ENCODE data around the gene SPAG17. TPM values are rescaled to one million over a fixed set of nuclear protein-coding genes. Genes with fewer than 3 reads are reported as not detected.

Gene SPAG17
- total and polyA plus RNA-seq, 2 of the 4 experiments (the other 2 are of a cell fraction) = 0.10 TPM; not detected in 1

- ATAC-seq (ENCODE audit: low read depth) (peak; percentile 91), DNase-seq (peak; percentile 65)
- no peak overlapping the region; the same call in 1 of the 2 replicates for H3K4me2 ChIP-seq (ENCODE audit: low read depth, low read length)
- CTCF ChIA-PET = interaction anchor here (0.7 to 0.9 kb wide), 3 partner anchors 11 to 24 kb away, joined by 3 to 5 read pairs (median 4); no protein-coding TSS in a partner anchor
- H3K4me3 ChIP-seq (ENCODE audit: insufficient read depth, low read depth, low read length) = no peak overlapping the region
- no peaks in the 10 kb centered on the region for H3K79me1 ChIP-seq (ENCODE audit: low read depth in 1 of 2, low read length in 2 of 2)
- peaks cover 3% of the 10 kb centered on the region; the same call in 1 of the 2 replicates for H3K9me1 ChIP-seq (ENCODE audit: insufficient read depth, low read length)
- no peak overlapping the region for H3K14ac ChIP-seq (replicated peaks; ENCODE audit: low read depth, low read length)
- no peak overlapping the region for H3K23ac ChIP-seq (ENCODE audit: low read depth, low read length)
- peaks cover 1% of the 10 kb centered on the region; the same call in 1 of the 2 replicates for H3K36me3 ChIP-seq (ENCODE audit: control insufficient read depth, insufficient read depth, low read length)
- H3K27me3 ChIP-seq (ENCODE audit: control insufficient read depth, insufficient read depth, low read length) = no peaks in the 10 kb centered on the region; the same call in 1 of the 2 replicates
- intact Hi-C loops (cut with micrococcal nuclease) = loop anchor here (1.0 to 5.0 kb wide), 2 partner anchors 180 to 1400 kb away; no protein-coding TSS in a partner anchor
- no peaks in the 10 kb centered on the region for H3K9me3 ChIP-seq (ENCODE audit: control insufficient read depth, insufficient read depth, low read length)
- H3K18ac ChIP-seq (ENCODE audit: low read depth, low read length) = no peak overlapping the region
- 0 out of 2 replicates have a peak, but pooled peaks have one; percentile 21 for TF ChIP-seq RAD21 (IDR thresholded peaks at IDR 0.05; ENCODE audit: low read length)
- TF ChIP-seq MAFK (IDR thresholded peaks at IDR 0.05; ENCODE audit: low read depth, low read length) = no peak
- no peak for TF ChIP-seq USF2 (IDR thresholded peaks at IDR 0.05; ENCODE audit: low read depth, low read length)
- TF ChIP-seq MAZ (IDR thresholded peaks at IDR 0.05; ENCODE audit: borderline replicate concordance, low read depth, low read length) = no peak
- TF ChIP-seq ELK1 (IDR thresholded peaks at IDR 0.05; ENCODE audit: borderline replicate concordance, low read depth, low read length) = no peak
- no peak for TF ChIP-seq BHLHE40 (IDR thresholded peaks at IDR 0.05; ENCODE audit: low read depth, low read length)
- no peak for TF ChIP-seq SMC3 (IDR thresholded peaks at IDR 0.05; ENCODE audit: low read depth, low read length)
- peak; percentile 32 for TF ChIP-seq CTCF (conservative IDR thresholded peaks at IDR 0.05; ENCODE audit: low read depth, low read length)
- TF ChIP-seq RFX5 (IDR thresholded peaks at IDR 0.05; ENCODE audit: low read depth, low read length) = no peak
- TF ChIP-seq CEBPB (IDR thresholded peaks at IDR 0.05; ENCODE audit: low read depth, low read length) = 0 out of 2 replicates have a peak, but pooled peaks have one; percentile 6
- TF ChIP-seq POLR2A (IDR thresholded peaks at IDR 0.05; ENCODE audit: low read depth, low read length) = no peak
- no peak for TF ChIP-seq MXI1 (IDR thresholded peaks at IDR 0.05; ENCODE audit: borderline replicate concordance, low read depth, low read length)
- TF ChIP-seq NFE2L2 (IDR thresholded peaks at IDR 0.05; ENCODE audit: low read depth, low read length) = no peak
- TF ChIP-seq RCOR1 (IDR thresholded peaks at IDR 0.05; ENCODE audit: insufficient replicate concordance, low read length) = no peak
- TF ChIP-seq CHD1 (IDR thresholded peaks at IDR 0.05; ENCODE audit: low read depth, low read length) = no peak
- TF ChIP-seq FOS (IDR thresholded peaks at IDR 0.05; ENCODE audit: low read depth, low read length) = no peak
- no peak overlapping the region for H4K5ac ChIP-seq (ENCODE audit: low read depth, low read length)
- WGBS, 2 experiments (ENCODE audit: extremely low coverage in 2 of 2, insufficient read length in 1 of 2) = 80% methylated on average over 1 of the region's 4 CpGs; no CpG with 5 or more reads in 1 of the 2 experiments
- in situ Hi-C loops (cut with MboI; ENCODE audit: low sequenced_read_pairs) = no loop called here
- no TSS peak for BruUV-seq (replicated peaks)
- H4K20me1 ChIP-seq (ENCODE audit: insufficient read depth, low read length) = no peaks in the 10 kb centered on the region
- no peak overlapping the region for H2BK120ac ChIP-seq (ENCODE audit: low read depth, low read length)
- H3K4me1 ChIP-seq (ENCODE audit: control insufficient read depth, insufficient read depth, low read length) = no peaks in the 10 kb centered on the region
- H2AFZ ChIP-seq (replicated peaks; ENCODE audit: low read length, poor library complexity) = no peak overlapping the region
- H4K8ac ChIP-seq (ENCODE audit: low read depth in 2 of 2, low read length in 2 of 2) = no peak overlapping the region
- H3K27ac ChIP-seq (ENCODE audit: insufficient read depth, low read length) = no peak overlapping the region
- POLR2A ChIA-PET (ENCODE audit: unreplicated experiment) = no interaction called here
- no peak overlapping the region for H2BK15ac ChIP-seq (ENCODE audit: low read depth, low read length)
- H2BK5ac ChIP-seq (ENCODE audit: low read depth, low read length, poor library complexity, severe bottlenecking) = no peak overlapping the region
- H2BK20ac ChIP-seq (ENCODE audit: low read depth, low read length) = no peak overlapping the region
- H2AK5ac ChIP-seq (ENCODE audit: low read depth, low read length) = no peak overlapping the region
- dilution Hi-C loops (cut with HindIII; ENCODE audit: low sequenced_read_pairs, unreplicated experiment) = no loop called here
- H3K56ac ChIP-seq (ENCODE audit: extremely low read depth, insufficient read depth, low read length) = no peak overlapping the region
- no peak overlapping the region for H4K91ac ChIP-seq (ENCODE audit: insufficient read depth, low read depth, low read length)
- no peak overlapping the region for H3K4ac ChIP-seq (ENCODE audit: low read depth, low read length)
- H2AK9ac ChIP-seq (replicated peaks; ENCODE audit: low read depth, low read length, poor library complexity) = no peak overlapping the region
- H3K9ac ChIP-seq (ENCODE audit: low read depth, low read length) = no peak overlapping the region
These were observed 217.6 kb downstream of the SPAG17 start for GRCh38 chr1:117967477-117967876.

Measured in IMR-90 (cell line).